T47D (cell line): ENCODE results near the gene IDS.
"Not testable (repeated sequence)": the region's sequence is repeated elsewhere in the genome, so short reads cannot be mapped to it uniquely, and the experiment has no call there.

ENCODE experiments used
- DNase-seq, 2 experiments: peaks; one replicate each; pipeline versions ENCODE4 v3.0.0 to v3.0.0-alpha.2; 2011 to 2012; ENCODE audit warnings: low read depth in 1 of 2, low spot score in 1 of 2
- JUND ChIP-seq: IDR thresholded peaks from 2 replicates; pipeline ENCODE4 v1.6.1; 2012; ENCODE audit warnings: low read depth
- in situ Hi-C: cut with HindIII; loops from 2 replicates; pipeline ENCODE4 v1.10.0; 2016; ENCODE audit warnings: low sequenced_read_pairs, low pct_unique_long_range_greater_than_20kb

The IDS gene

DNA sequence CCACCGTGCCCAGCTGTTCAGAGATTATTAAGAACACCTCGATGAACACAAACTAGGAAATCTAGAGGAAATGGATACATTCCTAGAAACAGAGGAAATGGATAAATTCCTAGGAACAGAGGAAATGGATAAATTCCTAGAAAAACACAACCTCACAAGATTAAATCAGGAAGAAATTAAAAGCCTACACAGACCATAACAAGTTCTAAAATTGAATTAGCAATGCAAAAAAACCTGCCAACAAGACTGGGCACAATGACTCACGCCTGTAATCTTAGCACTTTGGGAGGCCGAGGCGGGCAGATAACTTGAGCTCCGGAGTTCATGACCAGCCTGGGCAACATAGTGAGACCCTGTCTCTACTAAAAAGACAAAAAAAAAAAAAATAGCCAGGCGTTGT, 13.1 kb upstream of the IDS start:
- no peak for TF ChIP-seq JUND
- DNase-seq = no peak
- in situ Hi-C loops = no loop called here

GRCh38 chrX:149517308-149517707, 12.2 kb upstream of the IDS start:
- no peak for TF ChIP-seq JUND
- DNase-seq = no peak
- in situ Hi-C loops = no loop called here

- TF ChIP-seq JUND = no peak
- no peak for DNase-seq
- in situ Hi-C loops = no loop called here
These were observed 11.5 kb upstream of the IDS start for GRCh38 chrX:149516604-149517003.

DNA sequence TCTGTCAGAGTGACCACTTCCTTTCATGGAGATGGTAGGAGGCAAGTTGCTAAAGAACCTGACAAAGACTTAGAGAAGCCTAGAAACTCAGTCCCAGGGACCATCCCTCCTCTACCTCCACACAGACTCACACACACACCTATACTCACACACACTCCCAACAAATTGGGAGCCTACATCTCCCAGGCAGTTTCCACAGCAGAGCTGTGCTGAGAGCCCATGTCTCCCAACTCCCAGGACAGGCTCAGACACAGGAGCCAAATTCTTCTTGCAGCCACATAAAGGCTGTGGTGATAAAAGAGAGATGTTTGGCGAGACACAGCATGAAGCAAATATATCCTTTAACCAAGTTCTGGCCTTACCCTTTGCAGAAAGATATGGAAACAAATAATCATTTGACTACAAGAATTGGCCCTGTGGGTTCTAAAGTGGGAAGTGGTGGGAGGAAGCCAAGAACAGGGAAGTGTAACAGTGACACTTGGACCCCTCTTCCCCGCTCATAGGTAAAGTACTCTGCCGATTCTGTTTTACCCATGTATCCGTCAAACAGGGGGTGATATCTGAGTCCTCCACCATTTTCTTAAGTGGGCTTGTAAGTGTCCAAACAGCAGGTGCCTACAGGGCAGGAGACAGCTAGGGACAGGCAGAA, 11.0 kb upstream of the IDS start:
- no peak for TF ChIP-seq JUND
- DNase-seq = no peak
- in situ Hi-C loops = no loop called here

DNA sequence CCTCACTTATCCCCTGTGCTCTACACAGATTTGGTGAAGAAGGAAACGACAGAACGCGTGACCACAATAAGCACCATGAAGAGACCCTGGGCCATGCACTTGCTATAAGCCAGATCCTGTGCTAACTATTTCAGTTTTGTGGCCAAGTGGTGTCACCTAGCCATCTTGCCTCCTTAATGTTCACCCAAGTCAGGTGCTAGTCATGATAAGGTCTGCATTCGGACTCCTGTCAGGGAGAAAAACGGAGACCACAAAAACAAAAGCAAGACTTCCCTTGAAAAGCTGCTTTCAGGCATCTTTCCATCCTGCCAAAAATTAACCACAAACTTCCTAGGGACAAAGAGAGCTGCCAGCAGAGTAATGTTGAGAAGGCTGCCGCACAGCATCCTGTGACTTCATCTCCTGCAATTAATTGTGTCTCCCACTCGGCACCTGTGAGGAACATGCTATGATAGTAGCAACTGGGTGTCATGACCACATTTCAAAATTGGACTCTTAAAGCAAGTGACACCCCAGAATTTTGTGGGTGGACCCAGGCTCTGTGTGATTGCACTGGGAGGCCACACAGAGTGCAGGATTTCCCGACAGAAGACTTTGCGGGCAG, 8.8 kb upstream of the IDS start:
- DNase-seq = no peak
- in situ Hi-C loops = no loop called here
- no peak for TF ChIP-seq JUND

GRCh38 chrX:149512225-149512885, 7.2 kb upstream of the IDS start:
- TF ChIP-seq JUND = no peak
- in situ Hi-C loops = no loop called here
- DNase-seq = peak; percentile 7 to 85

- peak in 1 of 2 experiments; percentile 56 for DNase-seq
- in situ Hi-C loops = no loop called here
- TF ChIP-seq JUND = no peak
These were observed 6.0 kb upstream of the IDS start for GRCh38 chrX:149511081-149511480.

DNA sequence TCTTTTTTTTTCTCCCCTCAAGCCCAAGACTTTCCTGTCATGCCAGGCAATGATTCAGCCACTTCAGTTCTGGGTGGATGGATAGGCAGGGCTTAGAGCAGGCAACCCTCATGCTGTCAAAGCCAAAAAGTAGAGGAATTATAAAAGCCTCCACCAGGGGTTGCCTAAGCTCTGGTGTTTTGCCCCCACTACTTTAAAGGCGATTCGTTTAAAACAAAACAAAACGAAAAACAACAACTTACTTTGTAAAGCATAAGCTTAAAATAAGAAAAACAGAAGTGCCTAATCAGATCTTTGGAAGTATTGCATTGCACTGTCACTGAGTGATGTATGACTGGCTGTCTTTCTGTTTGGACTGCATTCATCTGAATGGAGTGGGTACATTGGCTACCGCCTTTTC, 5.3 kb upstream of the IDS start:
- in situ Hi-C loops = no loop called here
- no peak for TF ChIP-seq JUND
- no peak for DNase-seq

DNA sequence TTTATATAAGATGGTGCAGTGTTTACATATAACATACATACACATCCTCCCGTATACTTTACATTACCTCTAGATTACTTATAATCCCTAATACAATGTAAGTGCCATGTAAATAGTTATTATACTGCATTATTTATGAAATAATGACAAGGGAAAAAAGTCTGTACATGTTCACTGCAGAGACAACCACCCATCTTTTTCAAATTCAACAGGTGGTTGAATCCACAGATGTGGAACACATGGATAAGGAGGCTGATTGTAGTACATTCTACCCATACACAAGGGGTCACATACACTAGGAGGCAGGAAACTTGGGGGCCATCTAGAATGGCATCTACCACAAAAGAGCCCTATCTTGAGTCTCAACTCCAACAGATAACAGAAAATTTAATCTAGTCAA, 3.4 kb upstream of the IDS start:
- in situ Hi-C loops = no loop called here
- no peak for TF ChIP-seq JUND
- DNase-seq = no peak

DNA sequence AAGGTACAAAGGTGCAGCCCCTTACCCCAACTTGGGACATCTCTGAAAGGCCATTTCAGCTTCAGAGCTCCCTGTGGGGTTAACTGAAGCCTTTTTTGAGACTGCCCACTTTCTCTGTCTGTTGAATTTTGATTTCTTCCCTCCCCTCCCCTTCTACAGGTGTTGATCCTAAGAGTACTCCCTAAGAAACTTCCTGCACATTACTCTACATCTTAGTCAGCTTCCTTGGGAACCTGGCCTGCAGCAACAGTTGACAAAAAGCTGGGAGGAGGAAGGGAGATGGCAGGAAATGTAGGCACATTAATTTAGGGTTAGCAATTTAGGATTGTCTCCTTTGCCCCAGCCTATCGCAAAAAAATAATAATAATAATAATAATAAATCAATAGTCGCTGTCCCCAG, 1.2 kb upstream of the IDS start:
- DNase-seq = no peak
- in situ Hi-C loops = no loop called here
- TF ChIP-seq JUND = no peak

DNA sequence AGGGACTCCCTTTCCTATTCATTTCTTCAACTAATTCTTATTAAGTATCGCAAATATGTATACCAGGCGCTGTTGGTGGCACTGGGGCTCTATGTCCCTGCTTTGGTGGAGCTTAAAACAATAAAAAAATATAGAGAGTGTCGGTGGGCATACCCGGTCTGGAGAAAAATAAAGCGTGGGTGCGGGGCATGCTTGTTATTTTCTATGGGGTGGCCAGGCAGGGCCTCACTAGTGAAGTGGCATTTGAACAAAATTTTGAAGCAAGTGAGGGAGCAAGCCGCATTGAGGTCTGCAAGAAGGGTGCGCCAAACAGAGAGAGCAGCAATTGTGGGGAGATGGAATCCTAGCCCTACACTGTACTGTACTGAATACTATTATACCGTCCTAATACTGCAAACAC, 565 bp upstream of the IDS start:
- in situ Hi-C loops = no loop called here
- no peak for TF ChIP-seq JUND

GRCh38 chrX:149504226-149504914, 736 bp downstream of the IDS start:
- TF ChIP-seq JUND = no peak
- DNase-seq = no peak
- in situ Hi-C loops = no loop called here

More for the DNA sequence above, 565 bp upstream of the IDS start:
- DNase-seq = no peak

GRCh38 chrX:149503446-149503845, 1.7 kb downstream of the IDS start:
- DNase-seq, in situ Hi-C loops: not testable (repeated sequence)

DNA sequence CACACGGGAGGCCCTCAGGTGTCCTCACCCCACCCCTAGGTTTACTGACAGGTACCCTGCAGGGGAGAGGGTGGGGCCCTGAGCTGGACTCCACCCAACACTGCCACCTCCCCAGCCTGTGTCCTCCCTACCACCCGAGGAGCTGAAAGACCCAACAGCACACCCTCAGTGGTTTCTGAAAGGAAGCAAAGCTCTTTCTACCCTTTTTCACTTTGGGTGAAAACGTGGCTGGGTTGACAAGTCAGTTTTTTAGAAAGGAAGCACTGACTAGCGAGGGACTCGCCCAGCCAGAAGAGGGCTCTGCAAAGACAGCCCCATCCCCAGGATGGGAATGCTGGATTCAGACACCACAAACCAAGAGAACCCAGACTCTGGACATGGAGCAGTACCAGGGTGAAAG, 2.2 kb downstream of the IDS start:
- DNase-seq, in situ Hi-C loops: not testable (repeated sequence)
